Fibroblast of lung (primary cell): ENCODE results near the gene GART. TPM values are rescaled to one million over a fixed set of nuclear protein-coding genes. Genes with fewer than 3 reads are reported as not detected.

ENCODE experiments used
- DNase-seq, 2 donors: peaks; one replicate each; pipeline versions ENCODE4 v3.0.0 to v3.0.0-alpha.2; 2010; ENCODE audit warnings: low read depth in 2 of 2
- H2AFZ ChIP-seq: 2 replicates; pipeline ENCODE4 v1.5.1; 2012; ENCODE audit warnings: low read length, control low read depth, inconsistent platforms
- H3K27ac ChIP-seq: 2 replicates; pipeline ENCODE4 v1.5.1; 2011; ENCODE audit warnings: low read length, control low read depth; ENCODE audit not compliant: insufficient read depth
- H3K27me3 ChIP-seq: 2 replicates; pipeline ENCODE4 v1.5.1; 2011; ENCODE audit warnings: mild to moderate bottlenecking, low read length; ENCODE audit not compliant: control insufficient read depth, insufficient read depth
- H3K36me3 ChIP-seq: 2 replicates; pipeline ENCODE4 v1.5.1; 2011; ENCODE audit warnings: low read length; ENCODE audit not compliant: control insufficient read depth, insufficient read depth
- H3K4me1 ChIP-seq: 2 replicates; pipeline ENCODE4 v1.5.1; 2011; ENCODE audit warnings: low read length; ENCODE audit not compliant: control insufficient read depth, insufficient read depth; ENCODE audit errors: extremely low read depth
- H3K4me2 ChIP-seq: 2 replicates; pipeline ENCODE4 v1.5.1; 2011; ENCODE audit warnings: low read length, control low read depth; ENCODE audit not compliant: insufficient read depth; ENCODE audit errors: extremely low read depth
- H3K4me3 ChIP-seq, 4 experiments: fragments of 200-600 bp in 1 of 4; sonication (generic) in 1 of 4; replicated peaks in 1 of 4; 2 replicates each; pipeline ENCODE4 v1.5.1; 2011 to 2016; ENCODE audit warnings: low read length in 4 of 4, low read depth in 3 of 4, mild to moderate bottlenecking in 3 of 4, control low read depth in 2 of 4, inconsistent platforms in 1 of 4, mixed read lengths in 1 of 4; ENCODE audit not compliant: insufficient read depth in 1 of 4; ENCODE audit errors: control extremely low read depth in 1 of 4
- H3K79me2 ChIP-seq: 2 replicates; pipeline ENCODE4 v1.5.1; 2012; ENCODE audit warnings: mild to moderate bottlenecking, low read length, inconsistent platforms; ENCODE audit not compliant: control insufficient read depth, insufficient read depth
- H3K9ac ChIP-seq: 2 replicates; pipeline ENCODE4 v1.5.1; 2011; ENCODE audit warnings: mild to moderate bottlenecking, low read length, control low read depth; ENCODE audit not compliant: insufficient read depth
- H3K9me3 ChIP-seq: 2 replicates; pipeline ENCODE4 v1.5.1; 2012; ENCODE audit warnings: low read depth, low read length; ENCODE audit not compliant: control insufficient read depth, insufficient read depth
- H4K20me1 ChIP-seq: 2 replicates; pipeline ENCODE4 v1.5.1; 2011; ENCODE audit warnings: low read length; ENCODE audit not compliant: control insufficient read depth, insufficient read depth; ENCODE audit errors: extremely low read depth
- CTCF ChIP-seq, 2 donors: IDR thresholded peaks in 1 of 2; conservative IDR thresholded peaks in 1 of 2; 1 replicate in 1 of 2; 2 replicates in 1 of 2; pipeline ENCODE4 v1.5.1; 2011 to 2012; ENCODE audit warnings: low read length in 2 of 2, control low read depth in 1 of 2, inconsistent platforms in 1 of 2, low read depth in 1 of 2, mild to moderate bottlenecking in 1 of 2
- EZH2 ChIP-seq: IDR thresholded peaks from 2 replicates; pipeline ENCODE4 v1.5.1; 2012; ENCODE audit warnings: low read length, control low read depth, mild to moderate bottlenecking; ENCODE audit errors: missing control alignments
- polyA plus RNA-seq, 2 donors: library from polyadenylated mRNA; depleted of rRNA in 1 of 2; stranded (reverse) in 1 of 2; unstranded in 1 of 2; fragments of >200 nt; gene quantifications; 2 replicates each; pipeline ENCODE4 v1.2.1, GENCODE V29; 2011 to 2012; ENCODE audit warnings: missing spikeins in 1 of 2
- total RNA-seq: library from RNA; depleted of rRNA; stranded (reverse); fragments of >200 nt; gene quantifications from 2 replicates; pipeline ENCODE4 v1.2.1, GENCODE V29; 2014

The GART gene
- total and polyA plus RNA-seq, 2 donors (not counting 1 experiment from before 2014, with no cell fraction given): 15.6 to 64.4 TPM

- Histone ChIP-seq H3K4me3 (no peak overlapping the region), H4K20me1 (peaks cover 3% of the 10 kb centered on the region), H3K4me2 (no peak overlapping the region), H3K9ac (no peak overlapping the region), H3K9me3 (no peaks in the 10 kb centered on the region), H2AFZ (no peak overlapping the region), H3K27ac (peak overlapping the region; percentile 70), H3K27me3 (no peaks in the 10 kb centered on the region), H3K36me3 (peaks cover 2% of the 10 kb centered on the region), H3K79me2 (peaks cover 48% of the 10 kb centered on the region), H3K4me1 (peaks cover 7% of the 10 kb centered on the region)
- TF ChIP-seq EZH2 (no peak), CTCF (conservative IDR thresholded peaks at IDR 0.05 in 1 of 2, IDR thresholded peaks at IDR 0.05 in 1 of 2; ENCODE audit: low read depth in 1 of 2, low read length in 2 of 2) (no peak)
- peak; percentile 35 to 51 for DNase-seq
Observed at GRCh38 chr21:33539616-33540015, 2.3 kb downstream of the GART start.

- Histone ChIP-seq H3K4me1 (peaks cover 7% of the 10 kb centered on the region), H3K9ac (no peak overlapping the region), H3K27ac (no peak overlapping the region), H3K4me2 (no peak overlapping the region), H3K79me2 (peaks cover 32% of the 10 kb centered on the region), H3K4me3 (no peak overlapping the region), H2AFZ (no peak overlapping the region), H4K20me1 (no peaks in the 10 kb centered on the region), H3K27me3 (no peaks in the 10 kb centered on the region), H3K36me3 (peaks cover 6% of the 10 kb centered on the region), H3K9me3 (no peaks in the 10 kb centered on the region)
- DNase-seq: no peak
- TF ChIP-seq CTCF (conservative IDR thresholded peaks at IDR 0.05 in 1 of 2, IDR thresholded peaks at IDR 0.05 in 1 of 2; ENCODE audit: low read depth in 1 of 2, low read length in 2 of 2) (no peak), EZH2 (no peak)
Observed at GRCh38 chr21:33537212-33537611, 4.7 kb downstream of the GART start.

- no peaks in the 10 kb centered on the region for H3K4me1 ChIP-seq
- DNase-seq: no peak
- TF ChIP-seq CTCF (conservative IDR thresholded peaks at IDR 0.05 in 1 of 2, IDR thresholded peaks at IDR 0.05 in 1 of 2; ENCODE audit: low read depth in 1 of 2, low read length in 2 of 2) (no peak), EZH2 (no peak)
- no peak overlapping the region for H3K4me2 ChIP-seq
- H3K9ac ChIP-seq: no peak overlapping the region
- H3K4me3 ChIP-seq: no peak overlapping the region
- no peak overlapping the region for H3K27ac ChIP-seq
- no peaks in the 10 kb centered on the region for H3K79me2 ChIP-seq
- no peak overlapping the region for H2AFZ ChIP-seq
- no peaks in the 10 kb centered on the region for H4K20me1 ChIP-seq
- peaks cover 7% of the 10 kb centered on the region for H3K36me3 ChIP-seq
- no peaks in the 10 kb centered on the region for H3K9me3 ChIP-seq
- H3K27me3 ChIP-seq: no peaks in the 10 kb centered on the region
Observed at GRCh38 chr21:33531007-33531406, 10.9 kb downstream of the GART start.
